ENCODE data around the gene LCN9.
"Not testable (repeated sequence)": the region's sequence is repeated elsewhere in the genome, so short reads cannot be mapped to it uniquely, and the experiment has no call there.

- TF ChIP-seq POLR2A (IDR thresholded peaks at IDR 0.05; ENCODE audit: low read length); GATA1 (IDR thresholded peaks at IDR 0.05; ENCODE audit: low read depth, low read length): not testable (repeated sequence)
Measured at GRCh38 chr9:135669018-135669417, 5.9 kb downstream of the LCN9 start.
